GM19395 (cell line): Measurements from ENCODE around the gene DRAP1.
"Not testable (repeated sequence)": the region's sequence is repeated elsewhere in the genome, so short reads cannot be mapped to it uniquely, and the experiment has no call there.

Experiments
- ATAC-seq: cut with Tn5 transposase; IDR thresholded peaks from one replicate; pipeline ENCODE4 v1.9.1; 2021; ENCODE audit warnings: mild to moderate bottlenecking, moderate library complexity; ENCODE audit not compliant: unreplicated experiment

The DRAP1 gene

DNA sequence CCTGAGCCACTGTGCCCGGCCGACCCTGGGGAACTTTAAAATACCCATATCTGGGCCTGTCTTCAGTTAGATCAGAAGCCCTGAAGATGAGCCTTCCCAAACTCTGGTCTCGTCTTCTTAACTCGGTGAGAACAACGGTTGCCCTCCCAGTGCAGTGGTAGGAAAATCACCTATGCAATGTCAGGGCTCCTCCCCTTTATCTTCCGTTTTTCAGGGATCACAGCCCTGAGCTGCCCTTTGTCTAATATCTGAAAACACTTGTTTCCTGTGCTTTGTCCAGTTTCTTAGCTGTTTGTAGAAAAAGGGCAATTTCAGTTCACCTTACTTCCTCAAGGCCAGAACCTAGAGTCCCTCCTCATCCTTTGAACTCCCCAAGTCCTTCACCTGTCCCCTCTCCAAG is 9.4 kb downstream of the DRAP1 start:
- ATAC-seq: no peak

- ATAC-seq: no peak
Observed at GRCh38 chr11:65931773-65932557, 12.7 kb downstream of the DRAP1 start.

GRCh38 chr11:65932558-65932919 is 13.3 kb downstream of the DRAP1 start:
- no peak for ATAC-seq

- ATAC-seq: no peak
Observed at GRCh38 chr11:65934014-65934413, 14.8 kb downstream of the DRAP1 start.

DNA sequence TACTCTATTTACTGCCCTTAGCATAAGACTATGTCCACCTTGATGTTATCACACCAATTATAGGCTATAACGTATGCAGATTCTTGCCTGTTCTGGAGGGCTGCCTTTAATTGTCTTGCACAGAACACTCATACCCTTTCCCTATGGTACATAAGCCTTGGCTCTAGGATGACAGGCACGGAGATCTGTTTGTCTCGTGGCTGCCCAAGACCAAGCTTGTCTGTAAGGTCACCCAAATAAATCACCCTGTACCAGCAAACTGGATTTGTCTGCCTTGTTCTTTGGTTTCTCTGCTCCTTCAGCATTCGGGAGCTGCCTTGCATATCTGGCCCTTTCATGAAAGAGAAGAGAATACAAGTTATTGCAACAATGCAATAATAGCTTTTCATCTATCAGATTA is 18.5 kb downstream of the DRAP1 start:
- no peak for ATAC-seq

GRCh38 chr11:65941720-65942310 is 22.6 kb downstream of the DRAP1 start:
- no peak for ATAC-seq

- ATAC-seq: no peak
Observed at GRCh38 chr11:65942531-65942930, 23.3 kb downstream of the DRAP1 start.

GRCh38 chr11:65944191-65944590 is 25.0 kb downstream of the DRAP1 start:
- no peak for ATAC-seq

GRCh38 chr11:65944767-65945166 is 25.5 kb downstream of the DRAP1 start:
- ATAC-seq: no peak

GRCh38 chr11:65945430-65945911 is 26.2 kb downstream of the DRAP1 start, which contains the start of gene TSGA10IP:
Gene TSGA10IP, plus strand, starts transcription at chr11:65945480. Its CDS starts 196 bp downstream, at chr11:65945676.
- ATAC-seq: no peak

DNA sequence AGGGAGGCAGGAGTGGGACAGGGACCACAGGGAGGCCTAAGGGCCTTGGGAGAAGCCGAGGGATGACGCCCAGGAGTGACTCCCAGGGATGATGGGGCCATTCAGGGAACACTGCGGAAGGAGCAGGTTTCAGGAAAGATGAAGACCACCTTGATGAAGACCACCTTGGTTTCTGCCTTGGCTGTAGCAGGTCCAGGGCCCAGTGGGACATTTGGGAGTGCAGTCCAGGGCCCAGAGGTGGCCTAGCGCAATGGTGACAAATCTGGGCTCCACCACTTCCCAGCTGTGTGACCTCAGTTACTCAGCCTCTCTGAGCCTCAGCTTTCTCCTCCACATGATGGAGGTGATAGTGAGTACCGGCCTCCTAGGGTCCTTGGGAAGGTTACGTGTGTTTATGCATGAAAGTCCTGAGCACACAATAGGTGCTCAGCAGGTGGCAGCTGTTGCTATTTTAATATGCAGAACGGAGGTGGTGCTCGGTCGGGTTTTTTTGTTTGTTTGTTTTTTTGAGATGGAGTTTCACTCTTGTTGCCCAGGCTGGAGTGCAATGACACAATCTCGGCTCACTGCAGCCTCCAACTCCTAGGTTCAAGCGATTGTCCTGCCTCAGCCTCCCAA is 26.8 kb downstream of the DRAP1 start:
- ATAC-seq: no peak

DNA sequence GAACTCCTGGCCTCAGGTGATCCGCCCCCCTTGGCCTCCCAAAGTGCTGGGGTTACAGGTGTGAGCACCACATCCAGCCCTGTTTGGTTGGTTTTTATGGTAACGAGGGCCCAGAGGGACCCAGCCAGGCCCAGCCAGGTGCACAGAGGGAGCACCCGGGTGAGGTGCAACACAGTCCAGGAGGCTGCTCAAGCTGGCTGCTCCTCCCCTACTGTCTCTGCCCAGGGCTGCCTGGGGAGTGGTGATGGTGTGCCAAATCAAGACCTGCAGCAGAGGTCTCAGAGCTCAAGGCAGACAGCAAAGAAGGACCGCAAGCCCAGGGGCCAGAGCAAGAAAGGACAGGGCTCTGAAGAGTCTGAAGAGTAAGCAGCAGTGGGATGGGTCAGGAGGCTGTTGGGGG is 27.4 kb downstream of the DRAP1 start:
- no peak for ATAC-seq

DNA sequence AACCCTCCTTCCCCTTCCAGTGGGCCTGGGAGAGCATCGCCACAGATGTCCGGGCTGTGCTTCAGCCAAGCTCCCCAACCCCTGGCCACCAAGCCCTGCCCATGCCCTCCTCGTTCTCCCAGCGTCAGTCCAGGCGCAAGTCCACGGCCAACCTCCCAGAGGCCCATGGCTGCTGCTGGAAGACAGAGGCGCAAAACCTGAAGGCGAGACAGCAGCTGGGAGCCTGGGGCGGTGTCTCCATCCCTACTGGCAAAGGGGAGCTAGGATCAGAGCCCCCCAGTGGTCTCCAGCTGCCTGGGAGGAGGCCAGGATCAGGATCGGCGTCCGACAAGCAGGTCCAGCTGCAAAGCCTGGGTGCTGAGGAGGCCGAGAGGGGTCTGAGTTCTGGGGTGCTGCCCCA is 27.9 kb downstream of the DRAP1 start:
- ATAC-seq: no peak

GRCh38 chr11:65947603-65948125 is 28.4 kb downstream of the DRAP1 start:
- no peak for ATAC-seq

GRCh38 chr11:65950711-65951110 is 31.5 kb downstream of the DRAP1 start:
- ATAC-seq: not testable (repeated sequence)

DNA sequence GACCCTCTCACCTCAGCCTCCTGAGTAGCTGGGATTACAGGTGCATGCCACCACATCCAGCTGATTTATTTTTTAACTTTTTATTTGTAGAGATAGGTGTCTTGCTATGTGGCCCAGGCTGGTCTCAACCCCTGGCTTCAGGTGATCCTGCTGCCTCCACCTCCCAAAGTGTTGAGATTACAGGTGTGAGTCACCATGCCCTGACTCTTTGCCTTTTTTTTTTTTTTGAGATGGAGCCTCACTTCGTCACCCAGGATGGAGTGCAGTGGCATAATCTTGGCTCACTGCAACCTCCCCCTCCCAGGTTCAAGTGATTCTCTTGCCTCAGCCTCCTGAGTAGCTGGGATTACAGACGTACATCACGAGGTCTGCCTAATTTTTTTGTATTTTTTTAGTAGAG is 32.4 kb downstream of the DRAP1 start:
- not testable (repeated sequence) for ATAC-seq

DNA sequence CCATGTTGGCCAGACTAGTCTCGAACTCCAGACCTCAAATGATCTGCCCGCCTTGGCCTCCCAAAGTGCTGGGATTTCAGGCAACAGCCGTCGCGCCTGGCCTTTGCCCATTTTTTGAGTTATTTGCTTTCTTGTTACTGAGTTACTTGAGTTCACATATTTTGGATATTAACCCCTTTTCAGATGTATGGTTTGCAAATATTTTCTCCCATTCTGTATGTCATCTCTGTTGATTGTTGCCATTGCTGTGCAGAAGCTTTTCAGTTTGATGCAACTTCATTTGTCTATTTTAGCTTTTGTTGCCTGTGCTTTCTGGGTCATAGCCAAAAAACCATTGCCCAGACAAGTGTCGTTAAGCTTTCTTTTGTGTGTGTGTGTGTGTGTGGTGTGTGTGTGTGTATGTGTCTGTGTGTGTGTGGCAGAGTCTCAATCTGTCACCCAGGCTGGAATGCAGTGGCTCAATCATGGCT is 32.9 kb downstream of the DRAP1 start:
- ATAC-seq: no peak

- ATAC-seq: no peak
Observed at GRCh38 chr11:65953471-65953870, 34.2 kb downstream of the DRAP1 start.

DNA sequence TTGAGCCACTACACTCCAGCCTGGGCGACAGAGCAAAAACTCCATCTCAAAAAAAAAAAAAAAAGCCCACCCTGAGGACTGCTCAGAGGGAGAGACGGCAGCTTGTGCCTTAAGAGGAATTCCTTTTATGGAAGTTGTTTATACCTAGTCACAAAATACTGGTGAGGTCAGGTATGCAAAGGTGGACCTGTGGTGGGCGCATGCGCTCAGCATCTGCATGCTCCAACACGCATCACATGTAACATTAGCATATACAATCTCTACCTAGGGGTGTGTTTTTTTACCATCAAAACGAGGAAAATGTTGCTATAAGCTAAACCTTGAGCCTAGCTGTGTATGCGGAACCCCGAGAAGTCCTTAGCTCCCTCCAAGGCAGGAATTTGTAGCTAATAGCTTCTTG is 35.5 kb downstream of the DRAP1 start:
- ATAC-seq: no peak

- no peak for ATAC-seq
Observed at GRCh38 chr11:65958291-65958690, 39.1 kb downstream of the DRAP1 start.

GRCh38 chr11:65958774-65959420 is 39.7 kb downstream of the DRAP1 start:
- ATAC-seq: no peak
